Glomerular endothelial cell (primary cell): ENCODE measurements around the gene DCAF11. TPM values are rescaled to one million over a fixed set of nuclear protein-coding genes. Genes with fewer than 3 reads are reported as not detected.

Experiments
- DNase-seq: peaks from one replicate; pipeline ENCODE4 v3.0.0-alpha.2; 2011; ENCODE audit warnings: low read depth, low spot score; ENCODE audit errors: extremely low read depth
- total RNA-seq: library from RNA; depleted of rRNA; stranded (reverse); fragments of >200 nt; gene quantifications from 2 replicates; pipeline ENCODE4 v1.2.3, GENCODE V29; 2015

DCAF11 gene
- total RNA-seq, 1 donor from 2014 or later: 36.4 TPM

DNA sequence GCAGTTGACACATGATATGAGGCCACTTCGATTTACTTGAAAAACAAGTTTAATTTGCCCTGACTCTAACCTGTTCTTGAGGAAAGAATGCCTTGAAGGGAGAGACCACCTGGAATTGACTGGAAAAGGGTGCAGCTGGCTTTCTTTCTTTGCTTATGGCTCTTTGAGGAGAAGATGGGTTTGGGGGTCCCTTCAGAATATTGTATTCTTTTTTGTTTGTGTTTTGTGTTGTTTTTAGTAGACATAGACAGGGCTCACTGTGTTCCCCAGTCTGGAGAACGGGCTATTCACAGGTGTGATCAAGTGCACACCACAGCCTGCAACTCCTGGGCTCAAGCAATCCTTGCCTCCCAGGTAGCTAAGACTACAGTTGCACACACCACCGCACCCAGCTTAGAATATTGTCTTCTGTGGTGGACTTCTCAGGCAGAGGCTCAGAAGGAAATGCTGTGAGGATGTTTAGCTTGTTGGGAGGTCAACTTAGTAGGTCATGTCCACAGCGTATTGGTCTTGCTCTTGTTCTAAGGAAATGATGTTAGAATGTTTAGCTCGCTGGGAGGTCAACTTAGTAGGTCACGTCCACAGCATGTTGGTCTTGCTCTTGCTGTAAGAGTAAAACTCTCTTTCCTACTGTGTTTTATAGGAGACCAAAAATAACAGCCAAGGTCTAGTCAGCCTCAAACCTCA is 1.7 kb downstream of the DCAF11 start:
- DNase-seq: no peak

DNA sequence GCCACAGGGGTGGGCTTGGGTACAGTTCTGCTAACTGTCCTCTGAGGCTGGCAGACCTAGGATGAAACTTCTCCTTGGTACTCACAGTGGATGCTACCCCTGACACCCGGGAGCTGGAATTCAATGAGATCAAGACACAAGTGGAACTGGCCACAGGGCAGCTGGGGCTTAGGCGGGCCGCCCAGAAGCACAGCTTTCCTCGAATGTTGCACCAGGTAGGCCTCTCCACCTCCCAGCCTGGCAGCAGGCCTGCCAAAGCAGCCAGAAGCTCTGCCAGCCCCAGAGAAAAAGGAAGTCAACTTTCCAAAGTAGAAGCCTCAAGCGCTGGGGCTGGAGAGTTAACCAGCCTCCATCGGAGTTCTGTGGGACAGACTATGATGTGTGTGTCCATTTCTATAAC is 2.6 kb downstream of the DCAF11 start:
- DNase-seq: no peak

DNA sequence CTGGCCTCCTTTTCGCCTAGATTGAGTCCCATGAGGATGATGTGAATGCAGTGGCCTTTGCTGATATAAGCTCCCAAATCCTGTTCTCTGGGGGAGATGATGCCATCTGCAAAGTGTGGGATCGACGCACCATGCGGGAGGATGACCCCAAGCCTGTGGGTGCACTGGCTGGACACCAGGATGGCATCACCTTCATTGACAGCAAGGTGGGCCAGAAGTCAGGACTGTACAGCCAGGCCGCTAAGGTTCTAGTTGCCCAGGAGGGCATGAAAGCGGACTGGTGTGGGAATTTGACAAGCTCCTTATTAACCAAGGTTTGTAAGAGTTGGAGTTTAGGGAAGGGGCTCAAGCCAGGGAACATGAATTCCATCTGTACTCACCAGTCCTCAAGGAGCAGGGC is 5.1 kb downstream of the DCAF11 start:
- no peak for DNase-seq

DNA sequence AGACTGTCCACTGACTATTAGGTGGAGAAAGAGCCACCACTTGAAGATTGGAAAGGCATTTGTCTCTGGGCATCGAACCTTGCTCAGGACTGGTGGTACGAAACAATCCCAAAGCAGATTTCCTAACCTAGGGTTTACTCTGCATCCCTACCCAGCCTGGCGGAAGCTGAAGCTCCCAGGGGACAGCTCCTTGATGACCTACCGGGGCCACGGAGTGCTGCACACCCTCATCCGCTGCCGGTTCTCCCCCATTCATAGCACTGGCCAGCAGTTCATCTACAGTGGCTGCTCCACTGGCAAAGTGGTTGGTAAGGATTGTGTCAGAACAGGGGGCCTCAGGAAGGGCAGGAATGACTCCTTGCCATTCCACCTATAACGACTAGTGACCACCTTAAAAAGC is 6.6 kb downstream of the DCAF11 start:
- no peak for DNase-seq

DNA sequence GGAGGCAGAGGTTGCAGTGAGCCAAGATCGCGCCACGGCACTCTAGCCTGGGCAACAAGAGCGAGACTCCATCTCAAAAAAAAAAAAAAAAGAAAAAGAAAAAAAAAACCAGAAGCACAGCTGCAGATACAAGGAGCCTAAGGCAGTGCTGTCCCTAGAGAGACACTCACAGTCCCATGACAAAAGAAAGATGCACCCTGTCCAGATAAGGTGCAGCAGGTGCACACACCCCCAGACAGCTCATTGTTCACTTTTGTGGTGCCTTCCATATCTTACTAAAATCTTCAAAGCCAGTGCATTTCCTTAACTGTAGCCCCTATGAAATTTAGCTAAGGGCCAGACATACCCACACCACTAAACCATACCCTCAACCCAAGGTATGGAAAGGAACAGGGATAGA is 7.8 kb downstream of the DCAF11 start:
- DNase-seq: no peak

DNA sequence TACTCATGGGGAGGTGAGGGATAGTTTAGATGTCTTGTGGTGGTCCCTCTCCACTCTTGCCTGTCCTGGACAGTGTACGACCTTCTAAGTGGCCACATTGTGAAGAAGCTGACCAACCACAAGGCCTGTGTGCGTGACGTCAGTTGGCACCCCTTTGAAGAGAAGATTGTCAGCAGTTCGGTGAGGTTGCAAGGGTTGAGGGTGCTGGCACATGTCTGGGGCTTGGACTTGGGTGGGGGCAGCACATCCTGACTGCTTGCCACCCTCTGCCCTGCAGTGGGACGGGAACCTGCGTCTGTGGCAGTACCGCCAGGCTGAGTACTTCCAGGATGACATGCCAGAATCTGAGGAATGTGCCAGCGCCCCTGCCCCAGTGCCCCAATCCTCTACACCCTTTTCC is 8.3 kb downstream of the DCAF11 start:
- no peak for DNase-seq

DNA sequence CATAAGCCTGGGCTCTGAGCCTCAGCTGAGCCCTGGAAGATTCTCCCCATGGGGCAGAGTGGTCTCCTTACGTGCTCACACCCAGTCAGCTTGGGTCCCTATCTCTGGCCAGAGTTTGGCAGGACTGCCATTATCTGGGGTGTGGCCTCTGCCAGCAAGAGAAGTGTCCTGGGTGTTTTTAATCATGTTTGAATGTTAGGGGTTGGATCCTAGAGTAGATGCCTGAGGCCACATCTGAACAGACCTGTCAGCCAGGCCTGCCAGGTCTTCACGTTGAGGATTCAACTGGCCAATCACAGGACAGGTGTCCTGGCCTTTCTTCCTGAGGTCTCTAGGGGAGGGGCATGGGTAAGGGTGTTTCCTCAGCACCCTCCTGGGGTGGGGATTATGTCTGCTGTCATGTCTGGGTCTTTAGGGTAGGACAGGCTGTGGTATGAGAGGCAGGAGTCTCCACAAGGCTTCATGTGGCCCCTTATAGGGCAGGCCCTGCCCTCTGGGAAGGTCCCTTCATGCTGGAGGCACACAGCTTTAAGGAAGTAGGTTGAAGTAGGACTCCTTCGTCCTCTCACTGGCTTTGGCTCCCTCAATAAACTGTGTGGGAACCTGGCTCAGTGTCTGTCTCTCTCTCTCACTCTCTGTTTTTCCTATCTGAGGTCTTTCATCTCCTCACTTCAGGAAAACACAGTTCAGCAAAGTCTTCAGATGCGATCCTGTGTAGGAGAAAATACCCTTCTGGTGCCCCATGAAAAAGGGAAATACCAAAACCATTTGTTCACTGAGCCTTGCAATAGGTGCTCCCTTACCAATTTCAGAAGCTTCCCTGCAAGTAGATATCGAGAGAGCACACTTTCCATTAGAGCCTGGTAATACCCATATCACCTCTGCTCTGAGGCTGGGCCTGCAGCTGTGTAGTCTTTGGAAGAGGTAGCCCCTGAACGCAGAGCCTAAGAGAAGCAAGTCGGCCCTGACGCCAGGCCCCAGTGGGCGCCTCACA is 9.1 kb downstream of the DCAF11 start:
- no peak for DNase-seq

DNA sequence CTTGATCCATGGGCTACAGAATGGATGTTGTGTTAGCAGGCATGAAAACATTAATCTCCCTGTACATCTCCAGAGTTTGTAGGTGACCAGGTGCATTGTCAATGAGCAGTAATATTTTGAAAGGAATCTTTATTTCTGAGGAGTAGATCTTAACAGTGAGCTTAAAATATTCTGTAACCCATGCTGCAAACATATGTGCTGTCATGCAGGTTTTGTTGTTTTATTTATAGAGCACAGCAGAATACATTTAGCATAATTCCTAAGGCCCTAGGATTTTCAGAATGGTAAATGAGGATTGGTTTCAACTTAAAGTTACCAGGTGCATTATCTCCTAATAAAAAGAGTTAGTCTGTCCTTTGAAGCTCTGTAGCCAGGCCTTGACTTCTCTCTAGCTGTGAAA is 12.4 kb downstream of the DCAF11 start:
- DNase-seq: no peak

DNA sequence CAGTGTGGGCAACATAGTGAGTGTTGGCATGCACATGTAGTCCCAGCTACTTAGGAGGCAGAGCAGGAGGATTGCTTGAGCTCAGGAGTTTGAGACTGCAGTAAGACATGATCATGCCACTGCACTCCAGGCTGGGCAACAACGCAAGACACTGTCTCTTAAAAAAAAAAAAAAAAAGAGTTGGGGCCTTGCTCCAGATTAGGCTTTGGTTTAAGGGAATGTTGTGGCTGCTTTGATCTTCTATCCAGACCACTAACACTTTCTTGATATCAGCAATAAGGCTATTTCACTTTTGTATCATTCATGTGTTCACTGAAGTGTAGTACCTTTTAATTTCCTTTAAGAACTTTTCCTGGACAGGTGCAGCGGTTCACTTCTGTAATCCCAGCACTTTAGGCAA is 13.1 kb downstream of the DCAF11 start:
- no peak for DNase-seq

DNA sequence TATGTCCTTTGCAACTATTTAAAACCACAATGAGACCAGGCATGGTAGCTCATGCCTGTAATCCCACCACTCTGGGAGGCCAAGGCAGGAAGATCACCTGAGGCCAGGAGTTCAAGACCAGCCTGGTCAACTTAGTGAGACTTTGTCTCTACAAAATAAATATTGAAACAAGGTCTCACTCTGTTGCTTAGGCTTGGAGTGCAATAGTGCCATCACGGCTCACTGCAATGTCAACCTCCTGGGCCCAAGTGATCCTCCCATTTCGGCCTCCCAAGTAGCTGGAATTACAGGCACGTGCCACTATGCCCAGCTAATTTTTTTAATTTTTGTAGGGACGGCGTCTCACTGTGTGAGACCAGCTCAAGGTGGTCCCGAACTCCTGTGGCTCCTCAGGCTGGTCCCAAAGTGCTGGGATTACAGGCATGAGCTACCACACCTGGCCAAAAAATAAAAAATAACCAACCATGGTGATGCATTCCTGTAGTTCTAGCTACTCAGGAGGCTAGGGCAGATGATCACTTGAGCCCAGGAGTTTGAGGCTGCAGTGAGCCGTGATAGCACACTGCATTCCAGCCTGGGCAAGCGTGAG is 14.9 kb downstream of the DCAF11 start:
- DNase-seq: no peak

DNA sequence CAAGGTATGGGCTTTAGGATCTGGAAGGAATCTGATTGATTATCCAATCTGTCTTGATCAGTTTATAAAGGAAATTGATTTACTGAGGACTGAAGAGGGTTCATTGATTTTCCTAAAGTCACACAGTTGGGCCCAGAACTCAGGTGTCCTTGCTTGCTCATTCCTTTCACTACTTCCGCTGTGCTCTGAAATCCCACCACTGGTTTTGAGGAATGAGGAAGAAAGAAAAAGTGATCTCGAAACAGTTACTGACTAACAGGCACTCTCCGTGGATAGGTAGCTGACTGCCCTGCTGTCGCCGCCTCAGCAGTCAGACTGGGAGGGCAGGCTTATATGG is 15.8 kb downstream of the DCAF11 start, which contains the start of gene FITM1:
TSS of gene FITM1 (plus strand) at position 280 of the 337 bp plus-strand sequence. CDS start 905 bp downstream, outside the sequence.
- no peak for DNase-seq

DNA sequence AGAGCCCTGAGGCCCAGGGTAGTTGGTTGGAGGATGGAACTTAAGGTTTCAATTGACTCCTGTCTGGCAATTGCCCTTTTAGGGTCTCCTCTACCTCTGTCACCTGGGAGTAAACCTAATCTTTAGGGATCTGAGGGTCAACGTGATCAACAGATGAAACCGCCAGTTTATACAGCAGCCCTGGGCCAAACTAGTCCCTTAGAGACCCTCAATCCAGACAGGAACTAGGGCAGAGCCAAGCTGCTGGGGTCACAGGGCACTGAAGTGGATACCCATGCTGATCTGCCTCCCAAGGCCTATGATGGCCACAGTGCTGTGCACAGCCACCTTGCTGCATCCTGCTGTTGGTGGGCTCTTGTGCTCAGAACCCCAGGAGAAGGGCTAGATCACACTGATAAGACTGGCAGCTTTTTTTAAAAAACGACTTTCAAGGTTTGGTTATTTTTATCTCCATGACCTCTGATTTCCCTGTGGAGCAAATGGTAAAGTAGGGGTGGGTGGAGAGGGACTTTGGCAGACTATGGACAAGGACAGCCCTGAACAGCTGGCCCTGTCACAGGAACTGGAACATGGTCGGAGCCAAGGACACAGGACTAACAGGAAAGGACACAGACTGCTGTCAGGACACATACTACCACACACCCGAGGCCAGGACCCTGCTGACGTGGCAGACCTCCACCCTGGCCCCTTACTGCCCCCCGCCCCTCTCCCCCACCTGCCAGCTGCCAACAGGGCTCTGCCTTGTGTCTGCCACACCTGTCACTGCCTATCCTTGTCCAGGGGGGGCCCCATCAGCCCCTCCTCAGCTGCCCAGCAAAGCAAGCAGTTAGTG is 16.4 kb downstream of the DCAF11 start:
- no peak for DNase-seq

DNA sequence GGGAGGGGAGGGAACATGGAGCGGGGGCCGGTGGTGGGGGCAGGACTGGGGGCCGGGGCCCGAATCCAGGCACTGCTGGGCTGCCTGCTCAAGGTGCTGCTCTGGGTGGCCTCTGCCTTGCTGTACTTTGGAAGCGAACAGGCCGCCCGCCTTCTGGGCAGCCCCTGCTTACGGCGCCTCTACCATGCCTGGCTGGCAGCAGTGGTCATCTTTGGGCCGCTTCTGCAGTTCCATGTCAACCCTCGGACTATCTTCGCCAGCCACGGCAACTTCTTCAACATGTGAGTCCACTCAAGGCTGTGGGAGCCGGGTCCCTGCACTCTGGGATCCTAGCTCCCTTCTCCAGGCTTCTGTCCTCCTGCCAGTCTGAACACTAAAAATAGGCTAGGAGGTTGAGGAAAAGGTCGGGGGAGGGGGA is 17.0 kb downstream of the DCAF11 start:
- no peak for DNase-seq

DNA sequence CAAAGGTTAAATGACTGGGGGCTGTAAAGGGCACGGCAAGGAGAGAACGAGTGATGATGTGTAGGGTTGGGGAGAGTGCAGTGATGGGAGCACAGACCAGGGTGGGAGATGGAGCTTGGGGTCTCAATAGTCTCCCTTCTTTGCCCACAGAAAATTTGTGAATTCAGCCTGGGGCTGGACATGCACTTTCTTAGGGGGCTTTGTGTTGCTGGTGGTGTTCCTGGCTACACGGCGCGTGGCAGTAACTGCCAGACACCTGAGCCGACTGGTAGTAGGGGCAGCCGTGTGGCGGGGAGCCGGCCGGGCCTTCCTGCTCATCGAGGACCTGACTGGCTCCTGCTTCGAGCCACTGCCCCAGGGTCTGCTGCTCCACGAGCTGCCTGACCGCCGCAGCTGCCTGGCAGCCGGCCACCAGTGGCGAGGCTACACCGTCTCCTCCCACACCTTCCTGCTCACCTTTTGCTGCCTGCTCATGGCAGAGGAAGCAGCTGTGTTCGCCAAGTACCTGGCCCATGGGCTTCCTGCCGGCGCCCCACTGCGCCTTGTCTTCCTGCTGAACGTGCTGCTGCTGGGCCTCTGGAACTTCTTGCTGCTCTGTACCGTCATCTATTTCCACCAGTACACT is 17.6 kb downstream of the DCAF11 start:
- no peak for DNase-seq

DNA sequence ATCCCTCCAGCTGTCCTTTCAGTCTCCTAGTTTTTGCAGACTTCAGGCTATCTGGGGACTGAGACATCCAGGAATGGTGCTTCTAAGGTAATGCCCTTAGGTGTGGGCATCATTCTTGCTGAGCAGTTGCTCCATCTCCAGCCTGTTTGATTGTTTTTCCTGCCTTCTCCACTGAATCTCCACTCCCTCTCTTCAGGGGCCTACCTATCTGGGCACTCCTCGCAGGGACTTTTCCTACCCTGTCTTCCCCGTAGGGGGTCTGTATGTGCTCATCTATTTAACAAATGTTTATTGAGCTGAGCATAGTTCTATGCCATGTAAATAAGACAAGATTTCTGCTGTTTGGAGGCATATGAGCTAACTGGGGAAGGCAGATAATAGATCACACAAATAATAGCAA is 18.4 kb downstream of the DCAF11 start:
- no peak for DNase-seq

DNA sequence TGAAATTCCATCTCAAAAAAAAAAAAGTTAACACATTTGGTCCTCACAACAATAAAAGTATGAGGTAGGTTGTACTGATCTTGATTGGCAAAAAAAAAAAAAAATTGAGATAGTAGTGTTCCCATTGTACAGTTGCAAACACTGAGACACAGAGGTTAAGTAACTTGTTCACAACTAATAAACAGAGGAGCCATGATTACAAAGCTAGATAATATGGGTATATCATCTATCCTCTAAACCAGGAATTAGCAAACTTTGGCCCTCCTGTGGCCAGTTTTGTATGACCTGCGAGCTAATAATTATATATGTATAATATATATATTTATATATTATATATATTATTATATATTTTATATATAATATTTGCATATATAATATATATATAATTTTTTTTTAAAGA is 19.2 kb downstream of the DCAF11 start:
- no peak for DNase-seq

DNA sequence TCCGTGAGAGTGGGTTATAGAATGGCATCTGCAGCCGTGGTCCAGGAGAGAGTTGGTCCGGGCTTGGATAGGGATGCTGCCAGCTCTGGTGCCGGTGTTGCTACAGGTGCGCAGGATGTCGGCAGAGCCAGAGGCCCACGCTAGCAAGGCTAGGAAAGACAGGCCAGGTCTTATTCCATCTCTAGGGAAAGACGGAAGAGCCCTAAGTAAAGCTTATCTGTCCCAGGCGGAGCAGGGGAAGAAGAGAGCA is 20.9 kb downstream of the DCAF11 start:
- no peak for DNase-seq

DNA sequence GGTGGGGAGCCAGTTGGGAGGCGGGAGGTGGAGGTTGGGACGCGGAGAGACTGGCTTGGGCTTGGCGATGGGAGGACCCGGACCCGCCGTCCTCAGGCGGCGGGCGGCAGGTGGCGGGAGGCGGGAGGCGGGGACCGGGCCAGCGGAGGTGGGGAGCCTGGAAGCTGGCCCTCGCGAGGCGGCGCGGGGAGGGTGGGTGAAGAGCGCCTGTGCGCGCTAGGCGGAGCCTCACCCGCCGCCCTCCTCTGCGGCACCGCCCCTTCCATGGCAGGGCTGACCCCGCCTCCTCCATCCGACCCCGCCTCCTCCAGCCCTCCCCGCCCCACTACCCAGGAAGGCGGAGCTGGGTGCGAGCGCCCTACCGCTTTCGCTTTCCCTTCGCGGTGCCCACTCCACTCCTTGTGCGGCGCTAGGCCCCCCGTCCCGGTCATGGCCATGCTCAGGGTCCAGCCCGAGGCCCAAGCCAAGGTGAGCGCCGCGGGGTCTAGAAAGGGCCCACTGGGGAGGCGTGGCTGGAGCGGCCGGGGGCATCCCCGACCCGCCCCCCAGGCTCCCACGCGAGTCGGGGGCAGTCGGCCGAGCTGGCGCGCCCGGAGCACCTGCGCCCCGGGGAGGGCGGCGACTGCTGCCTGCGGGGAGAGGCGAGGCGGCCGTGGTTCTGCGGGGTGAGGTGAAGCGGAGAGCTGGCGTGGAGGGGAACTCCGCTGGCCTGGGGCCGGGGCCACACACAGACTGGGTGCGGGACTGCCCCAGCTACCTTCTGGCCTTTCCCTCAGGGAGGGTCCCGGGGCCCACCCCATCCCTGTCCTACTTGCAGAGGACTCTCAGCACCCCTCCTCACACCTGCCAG is 21.5 kb downstream of the DCAF11 start, which contains the start of gene PSME1:
TSS of gene PSME1 (plus strand) at position 361 of the 850 bp plus-strand sequence. CDS start at position 430, 69 bp downstream.
- DNase-seq: no peak

DNA sequence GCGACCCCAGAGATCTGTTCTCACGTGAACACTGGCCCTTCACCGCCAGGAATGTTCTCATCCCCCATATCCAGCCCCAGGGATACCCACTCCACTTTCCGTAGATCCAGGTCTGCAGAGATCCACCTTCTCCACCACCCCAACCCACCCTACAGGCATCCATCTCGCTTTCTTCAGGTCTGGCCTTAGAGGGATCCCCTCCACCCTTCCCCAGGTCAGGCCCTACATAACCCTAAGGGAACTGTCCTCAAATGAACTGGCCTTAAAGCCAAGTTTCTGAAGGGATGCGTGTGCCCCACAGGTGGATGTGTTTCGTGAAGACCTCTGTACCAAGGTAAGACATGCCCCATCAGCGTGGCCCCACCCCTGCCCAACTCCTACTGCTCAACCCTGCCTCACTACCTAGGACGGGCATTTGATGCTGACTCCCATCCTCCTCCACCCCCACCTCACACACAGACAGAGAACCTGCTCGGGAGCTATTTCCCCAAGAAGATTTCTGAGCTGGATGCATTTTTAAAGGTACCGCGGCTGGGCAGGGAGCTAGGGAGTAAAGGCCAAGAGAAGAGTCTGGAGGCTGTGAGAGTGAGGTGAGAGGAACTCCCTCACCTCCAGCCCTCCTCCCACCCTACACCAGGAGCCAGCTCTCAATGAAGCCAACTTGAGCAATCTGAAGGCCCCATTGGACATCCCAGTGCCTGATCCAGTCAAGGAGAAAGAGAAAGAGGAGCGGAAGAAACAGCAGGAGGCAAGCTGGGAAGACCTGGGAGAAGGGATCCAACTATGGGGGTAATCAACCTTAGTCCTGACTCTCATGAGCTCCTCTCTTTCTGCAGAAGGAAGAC is 22.3 kb downstream of the DCAF11 start:
- no peak for DNase-seq
